H1 (cell line): ENCODE measurements around the gene BANF1.

Source experiments
- ASH2L ChIP-seq: fragments of 200-600, 300-600 bp; sonication (generic); IDR thresholded peaks from one replicate; pipeline ENCODE4 v1.7.1; 2017; ENCODE audit warnings: low read length
- CREB1 ChIP-seq: IDR thresholded peaks from 2 replicates; pipeline ENCODE4 v1.6.1; 2012; ENCODE audit warnings: inconsistent platforms
- CTCF ChIP-seq, 3 experiments: IDR thresholded peaks; 1 replicate in 2 of 3; 2 replicates in 1 of 3; pipeline versions ENCODE4 v1.5.1 to v1.6.1; 2011; ENCODE audit warnings: low read length in 3 of 3, mild to moderate bottlenecking in 3 of 3, inconsistent platforms in 2 of 3, low read depth in 1 of 3, moderate library complexity in 1 of 3; ENCODE audit not compliant: insufficient read depth in 1 of 3; ENCODE audit errors: control extremely low read depth in 1 of 3
- JUND ChIP-seq: IDR thresholded peaks from 2 replicates; pipeline ENCODE4 v1.6.1; 2011; ENCODE audit warnings: mild to moderate bottlenecking, improper control_type of control experiment, low read length
- KDM5A ChIP-seq: fragments of 200-600 bp; IDR thresholded peaks from 2 replicates; pipeline ENCODE4 v1.7.1; 2012; ENCODE audit warnings: mild to moderate bottlenecking, low read length, inconsistent platforms, mixed read lengths
- MAX ChIP-seq: IDR thresholded peaks from 2 replicates; pipeline ENCODE4 v1.6.1; 2012; ENCODE audit warnings: inconsistent platforms
- PHF8 ChIP-seq: fragments of 200-600 bp; sonication (generic); conservative IDR thresholded peaks from 2 replicates; pipeline ENCODE4 v1.7.1; 2012; ENCODE audit warnings: low read depth, mild to moderate bottlenecking, inconsistent platforms, low read length, moderate library complexity
- POLR2AphosphoS5 ChIP-seq: IDR thresholded peaks from 2 replicates; pipeline ENCODE4 v1.6.1; 2011; ENCODE audit warnings: low read depth, low read length
- RXRA ChIP-seq: IDR thresholded peaks from 2 replicates; pipeline ENCODE4 v1.6.1; 2011; ENCODE audit warnings: low read depth, mild to moderate bottlenecking, low read length, moderate library complexity; ENCODE audit not compliant: insufficient read depth
- SIRT6 ChIP-seq: IDR thresholded peaks from one replicate; pipeline ENCODE4 v1.7.1; 2012; ENCODE audit warnings: low read length, inconsistent platforms
- ZNF274 ChIP-seq: IDR thresholded peaks from 2 replicates; pipeline ENCODE4 v1.7.0; 2012; ENCODE audit warnings: low read length, borderline replicate concordance; ENCODE audit errors: extremely low read depth

GRCh38 chr11:65992056-65992455 is 10.2 kb upstream of the BANF1 start:
- TF ChIP-seq POLR2AphosphoS5: no peak
- no peak for TF ChIP-seq SIRT6
- no peak for TF ChIP-seq JUND
- no peak for TF ChIP-seq CTCF (IDR thresholded peaks at IDR 0.05; ENCODE audit: control extremely low read depth in 1 of 3, insufficient read depth in 1 of 3, low read depth in 1 of 3, low read length in 3 of 3)
- no peak for TF ChIP-seq RXRA
- no peak for TF ChIP-seq CREB1
- no peak for TF ChIP-seq MAX
- no peak for TF ChIP-seq ASH2L
- TF ChIP-seq KDM5A: no peak
- no peak for TF ChIP-seq PHF8
- no peak for TF ChIP-seq ZNF274
